SK-N-SH (cell line): ENCODE measurements around the gene IDE. TPM values are rescaled to one million over a fixed set of nuclear protein-coding genes. Genes with fewer than 3 reads are reported as not detected.
"Not testable (repeated sequence)": the region's sequence is repeated elsewhere in the genome, so short reads cannot be mapped to it uniquely, and the experiment has no call there.

Experiments
- CTCF ChIA-PET: fragments of 300-600, 350-600 bp; formaldehyde crosslinking; extraction: SDS; loops from one replicate; lab custom pipeline; 2021; lab: Yijun Ruan, JAX
- POLR2A ChIA-PET: fragments of 350-600 bp; sonication (Branson Sonifier 250); formaldehyde crosslinking; extraction: SDS; loops from one replicate; lab custom pipeline; 2020; ENCODE audit warnings: antibody characterized with exemption, inconsistent platforms; lab: Yijun Ruan, JAX
- DNase-seq: peaks from one replicate; pipeline ENCODE4 v3.0.0; 2012
- H2AFZ ChIP-seq: fragments of 200-600 bp; sonication (generic); 2 replicates; pipeline ENCODE4 v1.8.1; 2016; ENCODE audit warnings: antibody characterized with exemption, mild to moderate bottlenecking, low read depth
- H3F3A ChIP-seq: fragments of 200-600 bp; sonication (generic); replicated peaks from 2 replicates; pipeline ENCODE3; 2016; ENCODE audit warnings: antibody characterized with exemption, mild to moderate bottlenecking; ENCODE audit not compliant: insufficient read depth
- H3K27ac ChIP-seq, 2 experiments: fragments of 200-500 bp in 1 of 2; fragments of 200-600 bp in 1 of 2; sonication (Bioruptor generic) in 1 of 2; sonication (generic), shearing (Covaris generic) in 1 of 2; 2 replicates each; pipeline versions ENCODE4 v1.5.1 to v1.6.1; 2014 to 2016; ENCODE audit warnings: low read depth in 2 of 2, inconsistent platforms in 1 of 2, low read length in 1 of 2, mild to moderate bottlenecking in 1 of 2, mixed read lengths in 1 of 2
- H3K27me3 ChIP-seq: fragments of 200-600 bp; sonication (generic), shearing (Covaris generic); 2 replicates; pipeline ENCODE4 v1.6.1; 2016; ENCODE audit warnings: mixed run types; ENCODE audit not compliant: insufficient read depth
- H3K36me3 ChIP-seq, 2 experiments: fragments of 200-500 bp in 1 of 2; fragments of 200-600 bp in 1 of 2; sonication (Bioruptor generic) in 1 of 2; sonication (generic) in 1 of 2; replicated peaks in 1 of 2; 2 replicates each; pipeline versions ENCODE3 to v1.5.1; 2014 to 2016; ENCODE audit warnings: low read length in 1 of 2, mild to moderate bottlenecking in 1 of 2; ENCODE audit not compliant: insufficient read depth in 2 of 2, control insufficient read depth in 1 of 2
- H3K4me1 ChIP-seq, 2 experiments: fragments of 200-500 bp in 1 of 2; fragments of 200-600 bp in 1 of 2; sonication (Bioruptor generic) in 1 of 2; sonication (generic), shearing (Covaris generic) in 1 of 2; 2 replicates each; pipeline versions ENCODE4 v1.5.1 to v1.6.1; 2014 to 2016; ENCODE audit warnings: low read depth in 1 of 2, low read length in 1 of 2, mixed run types in 1 of 2; ENCODE audit not compliant: insufficient read depth in 2 of 2, control insufficient read depth in 1 of 2
- H3K4me2 ChIP-seq: fragments of 200-600 bp; sonication (generic), shearing (Covaris generic); 2 replicates; pipeline ENCODE4 v1.6.1; 2017; ENCODE audit warnings: mixed run types
- H3K4me3 ChIP-seq, 2 experiments: fragments of 200-500 bp in 1 of 2; fragments of 200-600 bp in 1 of 2; sonication (Bioruptor generic) in 1 of 2; sonication (generic), shearing (Covaris generic) in 1 of 2; 2 replicates each; pipeline versions ENCODE4 v1.5.1 to v1.8.1; 2014 to 2016; ENCODE audit warnings: low read depth in 2 of 2, inconsistent platforms in 1 of 2, low read length in 1 of 2, mild to moderate bottlenecking in 1 of 2, mixed read lengths in 1 of 2, moderate library complexity in 1 of 2
- H3K79me2 ChIP-seq: fragments of 200-600 bp; sonication (generic); 2 replicates; pipeline ENCODE4 v1.8.1; 2017; ENCODE audit warnings: mild to moderate bottlenecking; ENCODE audit not compliant: insufficient read depth
- H3K9ac ChIP-seq: fragments of 200-600 bp; sonication (generic); 2 replicates; pipeline ENCODE4 v1.6.1; 2017; ENCODE audit warnings: mixed run types
- H3K9me2 ChIP-seq: fragments of 200-600 bp; sonication (generic); 2 replicates; pipeline ENCODE4 v1.6.1; 2017; ENCODE audit warnings: mixed run types
- H3K9me3 ChIP-seq: fragments of 200-600 bp; sonication (generic); 2 replicates; pipeline ENCODE4 v1.6.1; 2017; ENCODE audit warnings: mixed run types, mild to moderate bottlenecking, moderate library complexity
- H4K20me1 ChIP-seq: fragments of 200-600 bp; sonication (generic); 2 replicates; pipeline ENCODE4 v1.6.1; 2017; ENCODE audit warnings: mild to moderate bottlenecking, mixed run types; ENCODE audit not compliant: insufficient read depth
- EP300 ChIP-seq, 2 experiments: IDR thresholded peaks; 2 replicates each; pipeline versions ENCODE4 v1.4.0 to v1.6.1; 2012; ENCODE audit warnings: borderline replicate concordance in 1 of 2, low read depth in 1 of 2, low read length in 1 of 2
- EZH2phosphoT487 ChIP-seq: fragments of 200-600 bp; sonication (generic); IDR thresholded peaks from 2 replicates; pipeline ENCODE4 v1.6.1; 2017; ENCODE audit warnings: low read depth, mixed run types, mild to moderate bottlenecking, antibody characterized with exemption, moderate library complexity, borderline replicate concordance
- FOXJ3 ChIP-seq: sonication (generic); formaldehyde crosslinking; IDR thresholded peaks from 2 replicates; pipeline ENCODE4 v1.5.1; 2020; ENCODE audit warnings: mild to moderate bottlenecking, missing genetic modification reagents
- FOXM1 ChIP-seq: IDR thresholded peaks from 2 replicates; pipeline ENCODE4 v1.4.0; 2012; ENCODE audit warnings: low read depth, mild to moderate bottlenecking
- GATA2 ChIP-seq: sonication (generic); formaldehyde crosslinking; IDR thresholded peaks from 2 replicates; pipeline ENCODE4 v1.5.0; 2020; ENCODE audit warnings: mild to moderate bottlenecking, missing genetic modification reagents
- JUND ChIP-seq: IDR thresholded peaks from 2 replicates; pipeline ENCODE4 v1.4.0; 2012
- MEF2A ChIP-seq: IDR thresholded peaks from 2 replicates; pipeline ENCODE4 v1.4.0; 2012; ENCODE audit warnings: low read depth, borderline replicate concordance
- NRF1 ChIP-seq: IDR thresholded peaks from 2 replicates; pipeline ENCODE4 v1.6.1; 2012; ENCODE audit warnings: low read depth, mild to moderate bottlenecking, low read length
- RCOR1 ChIP-seq: fragments of 150-350 bp; IDR thresholded peaks from 2 replicates; pipeline ENCODE4 v1.6.1; 2017; ENCODE audit warnings: antibody characterized with exemption, low read length
- RFX5 ChIP-seq: IDR thresholded peaks from 2 replicates; pipeline ENCODE4 v1.6.1; 2012; ENCODE audit warnings: mild to moderate bottlenecking, improper control_type of control experiment, low read length
- SMC3 ChIP-seq: IDR thresholded peaks from 2 replicates; pipeline ENCODE4 v1.6.1; 2012; ENCODE audit warnings: low read depth, low read length, improper control_type of control experiment
- TCF12 ChIP-seq: IDR thresholded peaks from 2 replicates; pipeline ENCODE4 v1.4.0; 2012
- TEAD4 ChIP-seq: IDR thresholded peaks from 2 replicates; pipeline ENCODE4 v1.4.0; 2012; ENCODE audit warnings: mild to moderate bottlenecking, borderline replicate concordance; ENCODE audit not compliant: insufficient read depth
- USF1 ChIP-seq: IDR thresholded peaks from 2 replicates; pipeline ENCODE4 v1.4.0; 2012; ENCODE audit warnings: low read depth, borderline replicate concordance
- USF2 ChIP-seq: fragments of 150-350 bp; IDR thresholded peaks from 2 replicates; pipeline ENCODE4 v1.6.1; 2017; ENCODE audit warnings: antibody characterized with exemption, low read length, low read depth, borderline replicate concordance
- WGBS: methylation state at CpG from one replicate; pipeline ENCODE4 v1.1.6; 2017; ENCODE audit warnings: low lambda C conversion rate; 5-methylcytosine and 5-hydroxymethylcytosine counted together
- polyA plus RNA-seq, 3 experiments: library from polyadenylated mRNA; depleted of rRNA; stranded (reverse); fragments of >200 nt; gene quantifications; 2 replicates each; pipeline ENCODE4 v1.2.3, GENCODE V29; 2012

IDE gene
- polyA plus RNA-seq, 1 of the 3 experiments (the other 2 are of a cell fraction) = 9.3 TPM

- no peak overlapping the region for H2AFZ ChIP-seq
- no peak overlapping the region for H3K9ac ChIP-seq
- H3K79me2 ChIP-seq = no peaks in the 10 kb centered on the region
- H3K9me3 ChIP-seq = no peaks in the 10 kb centered on the region
- H3K27ac ChIP-seq = no peak overlapping the region
- H3K4me1 ChIP-seq = no peaks in the 10 kb centered on the region
- POLR2A ChIA-PET = no interaction called here
- H3K4me3 ChIP-seq = no peak overlapping the region
- H3K36me3 ChIP-seq = no peaks in the 10 kb centered on the region
- DNase-seq = no peak
- peaks cover 2% of the 10 kb centered on the region for H3F3A ChIP-seq
- no peaks in the 10 kb centered on the region for H3K9me2 ChIP-seq
- CTCF ChIA-PET = interaction anchor here (1.0 to 2.8 kb wide), 4 partner anchors 21 to 351 kb away, joined by 4 to 19 read pairs (median 6); no protein-coding TSS in a partner anchor
- 91% methylated on average over 5 of the region's 5 CpGs for WGBS
- TF ChIP-seq EZH2phosphoT487 (no peak), GATA2 (CRISPR knock-in tag) (no peak), EP300 (IDR thresholded peaks at IDR 0.05; ENCODE audit: borderline replicate concordance in 1 of 2, low read depth in 1 of 2, low read length in 1 of 2) (no peak), TEAD4 (no peak), RCOR1 (no peak), FOXM1 (no peak), SMC3 (no peak), TCF12 (no peak), MEF2A (no peak), JUND (no peak), NRF1 (no peak), USF2 (no peak), RFX5 (no peak), USF1 (no peak), FOXJ3 (CRISPR knock-in tag) (no peak)
- no peaks in the 10 kb centered on the region for H4K20me1 ChIP-seq
- no peak overlapping the region for H3K4me2 ChIP-seq
- H3K27me3 ChIP-seq = no peaks in the 10 kb centered on the region
Observed at GRCh38 chr10:92436611-92437010, 137.3 kb downstream of the IDE start.

DNA sequence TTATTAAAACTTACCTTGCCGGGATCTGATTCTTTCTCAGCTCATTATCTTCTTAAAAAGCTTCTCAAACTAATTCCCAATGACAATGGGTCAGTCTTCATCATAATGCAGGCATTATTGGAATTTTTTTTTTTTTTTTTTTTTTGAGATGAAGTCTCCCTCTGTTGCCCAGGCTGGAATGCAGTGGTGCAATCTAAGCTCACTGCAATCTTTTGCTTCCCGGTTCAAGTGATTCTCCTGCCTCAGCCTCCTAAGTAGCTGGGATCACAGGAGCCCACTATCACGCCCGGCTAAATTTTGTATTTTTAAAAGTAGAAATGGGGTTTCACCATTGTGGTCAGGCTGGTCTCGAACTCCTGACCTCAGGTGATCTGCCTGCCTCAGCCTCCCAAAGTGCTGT is 137.8 kb downstream of the IDE start:
- POLR2A ChIA-PET = not testable (repeated sequence)
- CTCF ChIA-PET = interaction anchor here (1.0 to 2.8 kb wide), 3 partner anchors 143 to 350 kb away, joined by 4 to 19 read pairs (median 8); no protein-coding TSS in a partner anchor

More for the DNA sequence above, 137.8 kb downstream of the IDE start:
- H4K20me1 ChIP-seq, H3K9me3 ChIP-seq, H3K27me3 ChIP-seq, H3K4me1 ChIP-seq, H2AFZ ChIP-seq, H3K36me3 ChIP-seq, H3K4me2 ChIP-seq, H3K79me2 ChIP-seq, DNase-seq, H3K9ac ChIP-seq, H3K4me3 ChIP-seq, H3K9me2 ChIP-seq, H3F3A ChIP-seq, H3K27ac ChIP-seq: not testable (repeated sequence)
- WGBS = 77% methylated on average over 5 of the region's 5 CpGs
